Measurements from ENCODE around the gene CHRND. TPM values are rescaled to one million over a fixed set of nuclear protein-coding genes. Genes with fewer than 3 reads are reported as not detected.
"Not testable (repeated sequence)": the region's sequence is repeated elsewhere in the genome, so short reads cannot be mapped to it uniquely, and the experiment has no call there.

Gene CHRND
- polyA plus RNA-seq, 4 donors, result 0.52 to 0.85 (median 0.66) TPM

DNA sequence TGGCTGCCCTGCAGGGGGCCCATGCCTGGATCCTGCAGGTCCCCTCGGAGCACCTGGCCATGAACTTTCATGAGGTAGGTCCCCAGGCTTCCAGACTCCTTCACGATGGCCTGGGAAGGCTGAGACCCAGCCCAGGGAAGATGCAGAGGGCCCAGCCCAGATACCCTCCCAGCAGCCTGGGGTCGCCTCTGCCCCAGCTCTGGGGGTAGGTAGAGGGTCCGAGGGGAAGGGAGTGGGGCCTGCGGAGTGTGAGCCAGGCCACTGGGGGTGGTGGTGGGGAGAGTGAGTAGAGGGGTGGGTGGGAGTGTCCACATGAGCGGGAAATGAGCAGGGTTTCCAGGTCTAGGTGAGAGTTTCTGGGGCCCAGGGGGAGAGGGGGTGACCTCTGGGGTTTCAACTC, 1.2 kb upstream of the CHRND start:
- DNase-seq (ENCODE audit: low read depth in 4 of 4, low spot score in 3 of 4), result no peak

DNA sequence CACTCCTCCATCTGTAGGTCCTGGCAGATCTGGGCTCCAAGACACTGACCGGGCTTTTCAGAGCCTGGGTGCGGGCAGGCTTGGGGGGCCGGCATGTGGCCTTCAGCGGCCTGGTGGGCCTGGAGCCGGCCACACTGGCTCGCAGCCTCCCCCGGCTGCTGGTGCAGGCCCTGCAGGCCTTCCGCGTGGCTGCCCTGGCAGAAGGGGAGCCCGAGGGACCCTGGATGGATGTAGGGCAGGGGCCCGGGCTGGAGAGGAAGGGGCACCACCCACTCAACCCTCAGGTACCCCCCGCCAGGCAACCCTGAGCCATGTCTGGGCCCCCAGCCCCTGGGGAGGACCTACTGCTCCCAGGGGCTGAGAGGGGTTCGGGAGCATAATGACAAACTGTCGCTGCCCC, 761 bp upstream of the CHRND start:
- no peak for DNase-seq (ENCODE audit: low read depth in 4 of 4, low spot score in 3 of 4)

DNA sequence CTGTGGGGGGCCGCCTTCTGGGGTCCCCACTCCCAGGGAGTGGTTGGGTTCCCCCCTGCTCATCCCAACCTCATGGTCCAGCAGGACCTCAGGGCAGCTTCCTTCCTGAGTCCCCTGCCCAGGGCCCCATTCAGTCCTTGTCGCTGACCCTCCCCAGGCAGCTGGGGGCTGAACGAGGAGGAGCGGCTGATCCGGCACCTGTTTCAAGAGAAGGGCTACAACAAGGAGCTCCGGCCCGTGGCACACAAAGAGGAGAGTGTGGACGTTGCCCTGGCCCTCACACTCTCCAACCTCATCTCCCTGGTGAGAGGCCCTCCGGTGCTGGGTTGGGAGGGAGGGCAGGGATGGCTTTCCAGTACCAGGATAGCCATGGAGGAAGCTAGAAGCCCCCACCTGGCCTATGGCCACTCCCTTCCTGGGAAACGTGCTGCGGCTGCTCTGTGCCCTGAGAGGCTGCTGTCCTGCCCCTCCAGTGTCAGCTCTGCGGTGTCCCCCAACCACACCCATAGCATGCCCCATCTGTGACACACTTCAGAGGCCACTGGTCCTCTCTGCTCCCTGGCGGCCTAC, 497 bp downstream of the CHRND start:
- no peak for DNase-seq (ENCODE audit: low read depth in 4 of 4, low spot score in 3 of 4)

DNA sequence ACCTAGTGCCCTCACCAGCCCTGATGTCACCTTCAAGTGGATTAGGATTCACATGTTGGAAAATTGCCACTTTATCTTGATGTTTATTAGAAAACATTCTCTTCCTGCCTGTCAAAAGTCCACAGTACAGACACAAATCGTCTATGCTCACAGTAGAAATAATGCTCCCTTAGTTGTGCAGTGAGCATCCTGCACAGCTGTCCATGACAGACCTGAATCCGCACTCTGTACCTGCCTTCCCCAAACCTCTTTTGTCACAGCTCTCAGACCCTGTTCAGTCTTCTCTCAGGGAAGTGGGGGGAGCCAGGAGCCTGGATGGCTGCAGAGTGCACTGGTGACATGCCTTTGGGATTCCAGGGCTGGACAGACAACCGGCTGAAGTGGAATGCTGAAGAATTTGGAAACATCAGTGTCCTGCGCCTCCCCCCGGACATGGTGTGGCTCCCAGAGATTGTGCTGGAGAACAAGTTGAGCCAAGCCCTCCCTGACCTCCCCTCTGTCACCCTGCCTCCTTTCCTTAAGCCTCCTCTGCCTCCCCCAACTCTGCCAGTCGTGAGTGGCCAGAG, 2.0 kb downstream of the CHRND start:
- DNase-seq (ENCODE audit: low read depth in 4 of 4, low spot score in 3 of 4), result no peak

DNA sequence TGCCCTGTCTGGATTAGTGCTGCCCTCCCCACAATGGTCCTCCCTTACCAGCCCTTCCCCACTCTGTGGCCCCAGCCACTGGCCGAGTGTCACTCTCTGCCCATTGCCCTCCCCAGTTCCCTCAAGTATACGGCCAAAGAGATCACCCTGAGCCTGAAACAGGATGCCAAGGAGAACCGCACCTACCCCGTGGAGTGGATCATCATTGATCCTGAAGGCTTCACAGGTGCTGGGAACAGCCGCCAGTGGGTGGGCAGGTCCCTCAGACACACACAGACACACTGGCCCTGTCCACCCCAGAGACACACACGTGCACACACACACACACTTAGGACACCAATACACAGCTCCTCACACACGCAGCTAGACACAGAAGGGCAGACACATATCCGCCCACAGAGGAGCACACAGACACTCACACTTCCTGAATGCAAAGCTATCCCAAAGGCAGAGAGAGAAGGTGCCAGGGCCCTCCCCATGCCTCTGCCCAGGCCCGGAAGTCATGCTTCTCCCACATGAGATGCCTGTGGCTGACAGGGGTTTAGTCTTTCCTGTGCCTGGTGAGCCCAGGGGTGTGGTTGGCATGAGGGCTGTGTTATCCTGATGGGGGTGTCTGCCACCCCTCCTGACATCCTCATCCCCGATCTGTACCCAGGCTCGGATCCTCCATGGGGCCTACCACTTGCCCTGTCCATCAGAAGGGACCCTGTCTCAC, 2.9 kb downstream of the CHRND start:
- no peak for DNase-seq (ENCODE audit: low read depth in 4 of 4, low spot score in 3 of 4)

DNA sequence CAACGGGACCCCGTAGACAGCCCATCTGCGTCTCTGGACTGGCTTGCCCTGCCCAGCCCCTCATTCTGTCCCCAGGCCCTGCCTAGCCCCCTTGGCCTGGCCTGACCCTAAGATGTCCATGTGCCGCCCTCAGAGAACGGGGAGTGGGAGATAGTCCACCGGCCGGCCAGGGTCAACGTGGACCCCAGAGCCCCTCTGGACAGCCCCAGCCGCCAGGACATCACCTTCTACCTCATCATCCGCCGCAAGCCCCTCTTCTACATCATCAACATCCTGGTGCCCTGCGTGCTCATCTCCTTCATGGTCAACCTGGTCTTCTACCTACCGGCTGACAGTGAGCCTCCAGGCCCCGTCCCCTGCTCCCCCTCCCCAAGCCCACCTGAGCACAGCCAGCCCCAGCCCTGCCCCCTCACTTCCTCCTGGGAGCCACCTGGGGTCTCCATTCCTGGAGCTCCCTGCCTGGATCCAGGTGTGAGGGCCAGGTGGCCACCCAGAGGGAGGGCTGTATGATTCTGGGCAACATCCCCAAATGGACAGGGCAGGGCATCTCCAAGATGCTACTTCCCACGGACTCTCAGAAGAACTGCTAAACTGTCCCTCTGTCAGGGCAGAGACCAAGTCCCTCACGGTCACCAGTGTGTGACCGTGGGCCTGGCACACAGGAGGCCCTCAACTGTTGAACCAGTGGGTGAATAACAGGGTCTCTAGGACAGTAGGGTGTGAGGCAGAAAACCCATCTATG, 4.0 kb downstream of the CHRND start:
- no peak for DNase-seq (ENCODE audit: low read depth in 4 of 4, low spot score in 3 of 4)

DNA sequence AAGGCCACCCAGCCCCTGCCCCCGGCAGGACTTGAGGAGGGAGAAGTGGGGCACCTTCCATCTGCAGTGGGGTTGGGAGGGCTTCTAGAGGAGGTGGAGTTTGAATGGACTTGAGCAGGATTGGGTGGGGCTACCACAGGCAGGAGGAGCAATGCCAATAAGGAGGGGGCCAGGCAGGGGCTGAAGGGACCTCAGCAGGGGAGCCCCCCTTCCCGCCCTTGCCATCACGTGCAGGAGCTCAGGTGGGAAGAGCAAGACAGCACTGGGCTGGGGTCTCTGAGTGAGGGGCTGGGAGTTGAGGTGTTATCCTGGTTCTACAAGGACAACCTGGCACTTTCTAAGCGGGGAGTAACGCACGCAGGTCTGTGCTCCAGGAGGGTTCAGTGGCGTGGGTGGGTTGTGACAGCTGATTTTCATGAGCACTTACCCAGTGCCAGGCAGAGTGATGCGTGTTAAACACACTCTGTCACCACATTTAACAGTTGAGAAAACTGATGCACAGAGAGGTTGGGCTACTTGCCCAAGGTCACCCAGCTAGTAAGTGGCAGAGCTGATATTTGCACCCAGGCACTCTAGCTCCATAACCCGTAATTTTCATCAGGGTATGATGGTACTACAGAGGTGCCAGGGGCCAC, 4.8 kb downstream of the CHRND start:
- DNase-seq (ENCODE audit: low read depth in 4 of 4, low spot score in 3 of 4), result no peak

DNA sequence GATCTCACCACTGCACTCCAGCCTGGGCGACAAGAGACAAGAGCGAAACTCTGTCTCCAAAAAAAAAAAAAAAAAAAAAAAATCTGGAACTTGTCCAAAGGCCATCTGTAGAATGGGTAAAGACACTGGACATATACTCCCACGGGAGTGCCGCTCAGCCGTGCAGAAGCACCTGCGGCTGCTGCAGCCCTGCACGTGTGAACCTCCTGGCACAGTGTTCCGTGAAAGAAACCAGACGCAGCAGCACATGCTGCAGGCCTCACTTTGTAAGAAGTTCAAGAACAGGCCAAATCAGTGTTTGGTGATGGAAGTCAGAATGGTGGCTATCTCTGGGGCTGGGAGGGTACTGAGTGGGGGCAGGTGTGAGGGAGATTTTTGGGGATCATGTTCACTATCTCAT, 6.5 kb downstream of the CHRND start:
- DNase-seq (ENCODE audit: low read depth in 4 of 4, low spot score in 3 of 4), result no peak

DNA sequence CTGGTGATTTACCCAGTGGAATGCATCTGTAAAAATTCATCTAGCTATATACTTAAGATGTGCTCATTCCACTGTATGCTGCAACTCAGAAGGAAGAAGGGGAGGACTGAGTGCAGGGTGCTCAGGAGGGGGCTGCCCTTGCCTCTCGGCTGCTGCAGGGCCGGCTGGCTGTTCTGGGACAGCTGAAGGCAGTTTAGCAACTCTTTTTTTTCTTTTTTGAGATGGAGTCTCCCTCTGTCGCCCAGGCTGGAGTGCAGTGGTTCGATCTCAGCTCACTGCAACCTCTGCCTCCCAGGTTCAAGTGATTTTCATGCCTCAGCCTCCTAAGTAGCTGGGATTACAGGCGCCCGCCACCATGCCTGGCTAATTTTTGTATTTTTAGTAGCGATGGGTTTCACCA, 6.9 kb downstream of the CHRND start:
- not testable (repeated sequence) for DNase-seq (ENCODE audit: low read depth in 4 of 4, low spot score in 3 of 4)

DNA sequence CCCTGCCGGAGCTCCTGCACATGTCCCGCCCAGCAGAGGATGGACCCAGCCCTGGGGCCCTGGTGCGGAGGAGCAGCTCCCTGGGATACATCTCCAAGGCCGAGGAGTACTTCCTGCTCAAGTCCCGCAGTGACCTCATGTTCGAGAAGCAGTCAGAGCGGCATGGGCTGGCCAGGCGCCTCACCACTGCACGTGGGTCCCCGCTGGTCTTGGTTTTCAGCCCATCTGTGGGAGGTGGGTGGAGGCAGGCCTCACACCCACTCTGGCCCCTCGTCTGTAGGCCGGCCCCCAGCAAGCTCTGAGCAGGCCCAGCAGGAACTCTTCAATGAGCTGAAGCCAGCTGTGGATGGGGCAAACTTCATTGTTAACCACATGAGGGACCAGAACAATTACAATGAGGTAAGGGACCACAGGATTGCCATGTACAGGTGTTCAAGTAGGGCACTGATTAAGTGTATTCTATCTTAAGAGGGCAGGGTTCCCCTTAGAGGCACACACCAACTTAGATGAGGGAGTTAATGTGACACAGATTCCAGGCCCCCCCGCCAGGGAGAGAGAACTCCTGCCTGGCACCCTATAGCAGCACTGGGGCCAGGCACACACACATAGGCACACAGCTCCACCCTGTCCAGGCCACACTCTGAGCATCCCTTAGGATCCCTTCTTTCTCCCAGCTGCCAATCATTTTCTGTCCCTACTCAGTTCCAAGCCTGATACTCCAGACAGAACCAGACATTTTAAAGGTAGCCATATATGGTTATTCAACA, 8.2 kb downstream of the CHRND start:
- DNase-seq (ENCODE audit: low read depth in 4 of 4, low spot score in 3 of 4), result no peak

DNA sequence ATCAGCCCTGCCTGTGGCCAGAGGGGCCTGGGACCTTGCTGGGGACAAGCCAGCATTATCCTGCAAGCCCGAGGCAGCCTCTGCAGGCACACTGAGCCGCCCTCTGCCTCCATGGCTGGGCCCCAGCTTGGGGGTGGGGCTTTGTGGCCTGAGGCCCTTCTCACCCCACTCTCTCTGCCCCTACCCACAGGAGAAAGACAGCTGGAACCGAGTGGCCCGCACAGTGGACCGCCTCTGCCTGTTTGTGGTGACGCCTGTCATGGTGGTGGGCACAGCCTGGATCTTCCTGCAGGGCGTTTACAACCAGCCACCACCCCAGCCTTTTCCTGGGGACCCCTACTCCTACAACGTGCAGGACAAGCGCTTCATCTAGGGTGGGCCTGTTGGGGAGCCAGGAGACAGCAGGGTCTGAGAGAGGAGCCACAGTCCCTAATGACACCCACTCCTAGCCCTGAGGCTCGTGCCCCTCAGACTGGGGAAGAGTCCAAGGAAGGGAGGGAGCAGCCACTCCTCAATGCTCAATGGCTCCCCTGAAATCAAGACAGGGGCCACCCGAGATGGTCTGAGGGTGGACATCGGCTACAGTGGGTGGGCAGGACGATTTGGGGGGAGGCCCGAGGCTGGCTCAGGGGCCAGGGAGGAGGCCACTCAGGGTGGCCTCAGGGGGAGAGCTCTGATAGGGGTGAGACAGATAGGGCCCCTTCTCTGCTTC, 9.1 kb downstream of the CHRND start:
- DNase-seq (ENCODE audit: low read depth in 4 of 4, low spot score in 3 of 4), result no peak

DNA sequence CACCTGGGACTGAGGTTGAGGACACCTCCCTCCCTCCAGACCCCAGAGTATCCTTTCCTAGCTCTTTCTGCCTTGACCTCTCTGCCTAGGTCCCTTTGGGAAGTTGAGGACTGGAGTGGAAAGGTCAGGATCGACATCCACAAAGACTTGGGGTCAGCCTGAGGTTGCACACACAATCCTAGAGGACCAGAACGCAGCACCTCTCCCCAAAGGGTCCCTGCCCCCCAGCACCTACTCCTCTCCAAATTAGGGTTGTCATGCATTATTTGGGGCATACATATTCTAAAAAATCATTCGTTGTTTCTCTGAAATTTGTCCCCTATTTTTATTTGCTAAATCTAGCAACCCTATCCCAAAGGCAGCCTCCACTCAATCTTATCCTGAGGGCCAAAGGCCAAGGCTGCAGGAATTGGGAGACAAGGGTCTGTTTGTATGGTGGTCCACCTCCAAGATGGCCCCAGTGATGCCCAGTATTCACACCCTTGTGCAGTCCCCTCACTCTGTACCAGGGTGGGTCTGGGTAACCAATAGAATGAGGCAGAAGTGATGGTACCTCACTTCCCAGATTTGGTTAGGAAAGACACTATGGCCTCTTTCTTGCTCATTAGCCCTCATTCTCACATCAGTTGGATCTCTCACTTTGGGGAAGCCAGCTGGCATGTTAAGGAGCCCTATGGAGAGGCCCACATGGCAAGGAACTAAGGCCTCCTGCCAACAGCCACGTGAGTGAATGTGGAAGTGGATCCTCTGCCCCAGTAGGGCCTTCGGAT, 10.0 kb downstream of the CHRND start:
- DNase-seq (ENCODE audit: low read depth in 4 of 4, low spot score in 3 of 4), result no peak

DNA sequence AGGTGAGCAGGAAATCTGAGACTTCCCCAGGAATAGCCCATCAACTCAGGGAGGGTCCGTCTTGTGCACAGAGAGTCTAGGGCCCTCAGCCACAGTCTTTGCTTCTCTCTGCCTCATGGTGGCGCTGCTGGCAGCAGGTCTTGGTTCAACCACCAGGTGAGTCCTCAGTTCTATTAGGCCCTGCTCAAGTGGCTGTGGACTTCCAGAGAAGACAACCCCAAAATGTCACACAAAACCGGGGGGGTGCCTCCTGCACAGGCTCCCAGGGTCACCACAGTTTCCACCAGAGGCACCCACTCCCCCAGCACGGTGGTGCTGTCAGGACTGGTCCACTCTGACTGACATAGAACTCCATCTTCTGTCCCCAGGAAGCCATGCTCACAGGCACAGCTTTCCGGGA, 11.1 kb downstream of the CHRND start:
- DNase-seq (ENCODE audit: low read depth in 4 of 4, low spot score in 3 of 4), result no peak

DNA sequence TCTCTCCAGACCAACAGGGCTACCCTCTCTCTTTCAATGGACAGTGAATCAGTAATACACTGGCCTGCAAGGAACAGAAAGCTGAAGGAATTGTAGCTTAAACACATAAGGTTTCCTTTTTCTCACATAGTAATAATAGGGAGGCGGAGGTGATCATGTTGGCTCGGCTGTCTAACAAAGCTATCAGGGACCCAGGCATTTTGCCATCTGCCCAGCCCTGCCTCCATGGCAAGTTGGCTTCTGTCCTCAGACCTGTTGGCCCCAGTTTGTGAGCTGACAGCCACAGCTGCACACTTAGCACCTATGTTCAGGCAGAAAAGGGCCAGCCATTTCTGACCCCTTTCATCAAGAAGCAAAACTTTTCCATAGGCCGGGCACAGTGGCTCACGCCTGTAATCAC, 11.5 kb downstream of the CHRND start:
- DNase-seq (ENCODE audit: low read depth in 4 of 4, low spot score in 3 of 4), result no peak

DNA sequence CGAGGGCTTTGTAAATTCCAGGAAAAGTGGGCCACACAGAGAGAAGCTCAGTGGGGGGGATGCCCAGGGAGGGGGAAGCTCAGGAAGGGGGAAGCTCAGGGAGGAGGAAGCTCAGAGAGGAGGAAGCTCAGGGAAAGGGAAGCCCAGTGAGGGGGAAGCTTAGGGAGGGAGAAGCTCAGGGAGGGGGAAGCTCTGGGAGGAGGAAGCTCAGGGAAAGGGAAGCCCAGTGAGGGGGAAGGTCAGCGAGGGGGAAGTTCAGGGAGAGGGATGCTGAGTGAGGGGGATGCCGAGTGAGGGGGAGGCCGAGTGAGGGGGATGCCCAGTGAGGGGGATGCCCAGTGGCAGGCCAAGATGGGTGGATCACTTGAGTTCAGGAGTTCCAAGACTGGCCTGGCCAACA, 12.7 kb downstream of the CHRND start:
- DNase-seq (ENCODE audit: low read depth in 4 of 4, low spot score in 3 of 4), result no peak

DNA sequence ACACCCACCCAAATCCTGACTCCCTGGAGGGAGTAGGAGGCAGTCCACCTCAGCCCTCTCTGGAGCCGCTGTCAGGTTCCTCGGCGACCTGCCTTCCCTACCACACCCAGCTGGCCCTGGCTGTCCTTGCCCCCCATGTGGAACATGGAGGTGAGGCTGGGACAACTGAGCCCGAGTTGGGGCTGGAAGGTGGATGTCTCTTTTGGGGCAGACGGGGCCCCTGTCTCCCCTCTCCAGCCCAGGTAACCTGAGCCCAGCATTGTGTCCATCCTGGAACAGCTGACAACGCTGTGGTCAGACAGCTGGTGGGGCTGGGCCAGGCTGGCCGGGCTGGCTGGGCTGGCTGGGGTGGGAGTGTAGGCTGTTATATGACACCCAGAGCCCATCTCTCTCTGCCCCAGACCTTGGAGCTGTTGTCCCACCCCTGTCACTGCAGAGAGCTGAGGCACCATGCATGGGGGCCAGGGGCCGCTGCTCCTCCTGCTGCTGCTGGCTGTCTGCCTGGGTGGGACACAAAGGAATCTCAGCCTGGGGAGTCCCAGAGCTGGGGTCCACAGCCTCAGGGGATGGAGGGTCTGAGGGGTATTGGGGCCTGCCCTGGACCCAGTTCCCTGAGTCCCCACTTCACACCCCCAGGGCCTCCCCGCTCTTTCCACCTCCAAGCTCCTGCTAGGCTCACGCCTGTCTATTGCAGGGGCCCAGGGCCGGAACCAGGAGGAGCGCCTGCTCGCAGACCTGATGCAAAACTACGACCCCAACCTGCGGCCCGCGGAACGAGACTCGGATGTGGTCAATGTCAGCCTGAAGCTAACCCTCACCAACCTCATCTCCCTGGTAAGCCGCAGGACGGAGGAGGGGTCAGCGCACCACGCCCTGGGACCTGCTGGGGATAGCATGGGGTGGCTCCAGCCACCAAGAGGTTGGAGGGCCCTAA, 13.6 kb downstream of the CHRND start, which contains the start of gene CHRNG:
Gene CHRNG, plus strand, starts transcription at position 395 of the 934 bp plus-strand sequence. Its CDS starts 56 bp downstream, at position 451.
- no peak for DNase-seq (ENCODE audit: low read depth in 4 of 4, low spot score in 3 of 4)

DNA sequence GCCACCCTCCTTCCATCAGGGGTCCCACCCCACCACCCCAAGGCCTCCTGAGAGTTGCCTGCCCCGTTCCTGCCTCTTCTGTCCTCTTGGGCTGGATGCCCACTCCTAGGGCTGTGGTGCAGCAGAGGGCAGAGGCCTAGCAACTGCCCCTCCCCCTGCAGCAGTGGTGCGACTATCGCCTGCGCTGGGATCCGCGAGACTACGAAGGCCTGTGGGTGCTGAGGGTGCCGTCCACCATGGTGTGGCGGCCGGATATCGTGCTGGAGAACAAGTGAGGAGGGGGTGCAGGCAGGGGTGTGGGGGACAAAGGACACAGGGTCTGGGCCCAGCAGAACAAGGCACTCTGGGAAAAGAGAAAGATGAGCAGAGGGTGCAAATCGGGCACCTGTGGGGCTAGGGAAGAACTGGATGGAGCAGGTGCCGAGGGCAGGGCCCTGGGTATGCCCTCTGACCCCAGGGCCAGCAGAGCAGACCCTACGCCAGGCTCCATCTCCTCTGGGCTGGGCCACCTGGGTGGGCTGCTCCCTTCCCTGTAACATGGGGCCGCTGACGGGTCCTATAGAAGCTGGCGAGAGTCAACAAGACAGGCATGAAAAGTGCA, 14.6 kb downstream of the CHRND start:
- no peak for DNase-seq (ENCODE audit: low read depth in 4 of 4, low spot score in 3 of 4)

Data from left renal pelvis (tissue), 4 donors.